ENCODE measurements around the gene ARL4C.
A peak's percentile ranks its signal among the peaks of the same experiment; 100 is the strongest.
"Not testable (repeated sequence)": the region's sequence is repeated elsewhere in the genome, so short reads cannot be mapped to it uniquely, and the experiment has no call there.

The ARL4C gene

DNA sequence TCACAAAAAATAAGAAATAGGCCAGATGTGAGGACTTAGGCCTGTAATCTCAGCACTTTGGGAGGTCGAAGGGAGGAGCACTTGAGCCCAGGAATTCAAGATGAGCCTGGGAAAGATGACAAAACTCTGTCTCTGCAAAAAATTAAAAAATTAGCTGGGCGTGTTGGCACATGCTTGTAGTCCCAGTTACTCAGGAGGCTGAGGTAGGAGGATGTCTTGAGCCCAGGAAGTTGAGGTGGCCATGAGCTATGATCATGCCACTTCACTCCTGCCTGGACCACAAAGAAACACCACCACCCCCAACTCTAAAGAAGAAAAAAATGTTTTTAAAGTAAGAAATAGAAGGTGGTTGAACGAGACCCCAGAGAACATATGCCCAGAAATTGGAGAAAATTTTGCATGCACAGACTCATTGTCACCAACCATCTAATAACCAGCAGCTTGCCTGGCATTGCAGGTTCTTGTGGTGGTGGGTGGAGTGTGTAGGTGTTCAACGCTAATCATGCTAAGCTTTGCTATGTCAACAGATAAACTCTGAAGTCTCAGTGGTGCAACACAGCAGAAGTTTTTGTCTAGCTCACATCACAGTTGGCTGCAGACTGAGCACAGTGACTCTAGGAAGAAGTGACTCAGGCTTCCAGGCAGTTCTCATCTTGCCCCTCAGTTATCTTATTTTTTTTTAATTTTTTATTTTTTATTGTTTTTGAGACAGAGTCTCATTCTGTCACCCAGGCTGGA lies 18.6 kb downstream of the ARL4C start:
- DNase-seq (ENCODE audit: low read depth in 3 of 3, low spot score in 1 of 3): no peak

DNA sequence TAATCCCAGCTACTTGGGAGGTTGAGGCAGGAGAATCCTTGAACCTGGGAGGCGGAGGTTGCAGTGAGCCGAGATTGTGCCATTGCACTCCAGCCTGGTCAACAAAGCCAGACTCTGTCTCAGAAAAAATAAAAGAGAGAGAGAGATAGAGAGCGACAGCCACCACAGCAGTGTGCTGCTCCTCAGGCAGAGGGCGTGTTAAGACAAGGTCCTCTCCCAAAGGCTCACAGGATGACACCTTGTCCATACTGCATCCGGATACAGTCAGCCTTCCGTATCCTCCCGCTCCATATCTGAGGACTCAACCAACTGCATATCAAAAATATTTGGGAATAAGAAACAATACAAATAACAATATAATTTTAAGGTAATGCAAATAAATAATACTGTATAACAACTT lies 20.1 kb downstream of the ARL4C start:
- no peak for DNase-seq (ENCODE audit: low read depth in 3 of 3, low spot score in 1 of 3)

DNA sequence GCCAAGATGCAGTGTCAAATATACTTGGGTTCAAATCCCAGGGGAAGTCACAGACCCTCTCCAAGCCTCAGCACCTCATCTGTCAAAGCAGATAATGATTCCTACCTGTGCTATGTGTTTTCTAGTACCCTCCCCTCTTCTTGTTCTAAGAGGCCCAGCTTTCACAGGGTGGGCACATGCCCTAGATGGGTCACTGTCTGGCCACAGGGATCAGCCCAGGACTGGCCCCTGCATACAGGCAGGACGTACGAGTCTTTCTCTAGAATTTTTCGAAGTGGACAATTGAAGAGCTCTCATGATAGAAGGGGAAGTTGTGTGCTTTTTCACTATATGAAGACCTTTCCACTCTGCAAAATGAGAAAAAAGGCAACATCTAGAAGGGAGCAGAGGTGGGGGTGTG lies 22.2 kb downstream of the ARL4C start:
- no peak for DNase-seq (ENCODE audit: low read depth in 3 of 3, low spot score in 1 of 3)

DNA sequence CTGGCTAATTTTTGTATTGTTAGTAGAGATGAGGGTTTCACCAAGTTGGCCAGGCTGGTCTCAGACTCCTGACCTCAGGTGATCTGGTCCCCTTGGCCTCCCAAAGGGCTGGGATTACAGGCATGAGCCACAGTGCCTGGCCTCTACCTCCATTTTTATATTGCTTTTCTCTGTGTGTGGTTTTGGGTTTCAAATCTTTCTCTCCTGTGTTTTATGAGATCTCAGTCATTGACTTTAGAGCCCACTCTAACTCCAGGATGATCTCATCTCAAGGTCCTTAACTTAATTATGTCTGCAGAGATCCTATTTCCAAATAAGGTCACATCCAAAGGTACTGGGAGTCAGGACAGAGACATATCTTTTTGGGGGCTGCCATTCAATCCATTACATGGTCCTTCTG lies 24.7 kb downstream of the ARL4C start:
- DNase-seq (ENCODE audit: low read depth in 3 of 3, low spot score in 1 of 3): no peak

DNA sequence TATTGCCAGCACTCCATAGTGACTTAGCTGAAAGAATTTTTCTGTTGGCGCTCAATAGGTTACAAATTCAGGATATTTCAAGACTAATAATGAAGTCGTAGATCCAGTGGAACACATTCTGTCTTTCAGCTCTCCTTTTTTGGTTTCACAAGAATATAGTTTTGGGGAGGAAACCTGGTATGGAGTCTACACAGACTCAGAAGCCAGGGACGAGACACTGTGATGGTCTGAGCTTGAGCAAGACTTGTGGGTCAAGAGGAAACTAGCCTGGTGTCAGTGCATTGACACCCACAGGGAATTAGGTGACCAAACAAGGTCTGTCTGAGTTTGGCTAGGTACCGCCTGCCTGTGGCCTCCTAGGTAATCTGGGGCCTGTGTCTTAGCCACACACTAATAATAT lies 26.9 kb downstream of the ARL4C start:
- DNase-seq (ENCODE audit: low read depth in 3 of 3, low spot score in 1 of 3): no peak

DNA sequence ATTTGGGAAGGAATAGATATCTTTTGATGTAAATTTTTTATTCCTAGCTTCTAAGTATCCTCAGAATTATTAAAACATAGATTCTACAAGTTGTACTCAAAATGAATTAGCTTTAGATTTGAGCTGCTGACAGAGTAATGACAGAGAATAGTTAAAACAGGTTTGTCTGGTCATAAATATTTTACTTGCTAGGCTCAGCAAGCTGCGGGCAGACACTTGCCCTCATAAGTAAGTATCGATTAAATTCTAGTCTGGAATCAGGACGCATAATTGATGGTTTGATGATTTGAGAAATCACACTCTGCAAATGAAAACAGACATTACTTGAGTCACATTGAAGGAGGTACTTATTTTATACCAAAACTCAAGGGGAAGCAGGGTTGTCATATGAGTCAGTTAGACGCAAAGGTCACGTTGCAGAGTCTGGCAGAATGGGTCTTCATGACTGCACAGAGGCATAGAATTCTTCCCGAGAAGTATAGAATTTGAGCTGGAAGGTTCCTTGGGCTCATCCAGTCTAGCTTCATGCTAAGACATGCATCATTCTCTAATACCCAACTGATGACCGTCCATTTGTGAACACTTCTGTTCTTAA lies 27.5 kb downstream of the ARL4C start:
- no peak for DNase-seq (ENCODE audit: low read depth in 3 of 3, low spot score in 1 of 3)

DNA sequence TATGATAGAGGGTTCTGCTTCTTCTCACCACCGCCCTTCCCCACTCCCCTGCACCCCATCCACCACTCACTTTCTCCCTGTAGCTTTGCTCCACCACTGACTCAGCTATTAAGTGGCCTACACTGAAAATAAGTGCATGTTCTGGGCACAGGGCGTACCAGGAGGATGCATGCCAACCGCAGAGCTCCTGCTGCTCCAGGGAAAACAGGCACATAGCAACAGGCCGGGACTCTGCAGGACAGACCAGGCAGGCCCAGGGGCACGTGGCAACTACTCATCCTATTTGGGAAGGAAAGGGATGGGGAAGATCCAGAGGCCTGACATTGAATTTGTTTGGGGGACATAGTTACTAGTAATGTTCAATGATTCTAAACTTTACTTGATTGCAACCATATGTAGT lies 28.4 kb downstream of the ARL4C start:
- DNase-seq (ENCODE audit: low read depth in 3 of 3, low spot score in 1 of 3): no peak

DNA sequence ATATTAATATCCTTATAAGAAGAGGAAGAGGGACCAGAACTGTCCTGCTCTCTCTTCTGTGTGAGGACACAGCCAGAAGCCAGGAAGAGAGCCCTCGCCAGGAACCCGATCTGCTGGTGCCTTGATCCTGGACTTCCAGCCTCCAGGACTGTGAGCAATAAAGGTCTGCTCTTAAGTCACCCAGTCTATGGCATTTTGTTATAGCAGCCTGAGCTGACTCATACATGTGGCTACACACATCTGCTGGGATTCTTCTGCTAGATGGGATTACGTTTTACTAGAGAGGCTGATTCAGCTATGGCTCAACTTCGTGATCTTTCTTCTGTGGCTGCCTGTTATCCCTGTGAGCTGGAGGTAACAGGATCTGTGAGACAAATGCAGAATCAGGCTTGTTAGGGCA lies 29.6 kb downstream of the ARL4C start:
- no peak for DNase-seq (ENCODE audit: low read depth in 3 of 3, low spot score in 1 of 3)

DNA sequence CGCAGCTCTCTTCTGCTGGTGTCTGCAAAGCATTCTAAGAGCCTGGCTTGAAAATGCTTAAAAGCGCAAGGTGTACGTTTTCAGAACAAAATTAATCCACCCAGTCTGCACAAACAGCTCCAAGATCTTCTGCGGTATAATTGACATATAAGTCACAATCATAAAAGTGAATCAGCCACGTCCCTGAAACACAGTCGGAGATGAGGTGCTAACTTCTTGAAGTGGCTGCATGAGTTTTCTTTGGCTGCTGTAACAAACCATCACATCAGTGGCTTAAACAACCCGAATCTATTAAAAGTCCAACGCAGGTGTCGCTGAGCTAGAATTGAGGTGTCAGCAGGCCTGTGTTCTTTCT lies 32.6 kb downstream of the ARL4C start:
- DNase-seq (ENCODE audit: low read depth in 3 of 3, low spot score in 1 of 3): no peak

DNA sequence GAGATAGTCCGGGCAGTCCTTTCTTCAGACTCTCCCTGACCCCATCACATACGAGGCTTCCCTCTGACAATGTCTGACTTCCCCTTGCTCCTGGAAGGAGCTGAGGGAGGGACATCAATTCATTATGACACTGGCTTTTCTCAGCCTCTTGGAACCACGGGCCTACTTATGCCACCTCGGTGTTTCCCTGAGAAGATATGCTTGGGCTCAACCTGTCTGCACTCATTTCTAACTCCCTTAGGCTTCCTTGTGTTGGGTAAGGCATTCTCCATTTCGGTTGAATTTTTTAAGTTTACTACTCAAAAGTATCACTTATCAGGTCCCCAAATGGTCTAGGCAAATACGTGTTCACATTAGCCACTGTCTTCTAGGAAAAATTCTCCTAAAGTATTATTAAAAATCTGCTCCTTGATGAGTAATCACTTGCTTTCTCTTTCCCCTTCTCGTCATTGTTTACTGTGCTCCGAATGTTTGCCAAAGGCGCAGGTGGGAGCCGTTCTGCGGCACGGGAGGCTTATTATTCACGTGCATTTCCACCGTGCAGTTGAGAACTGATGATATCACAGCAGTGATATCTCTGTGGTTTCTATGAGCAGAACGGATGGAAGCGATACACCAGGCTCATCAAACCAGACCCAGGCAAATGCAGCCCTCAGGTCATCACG lies 33.1 kb downstream of the ARL4C start:
- peak; percentile 50 to 63 (median 55) for DNase-seq (ENCODE audit: low read depth in 3 of 3, low spot score in 1 of 3)

DNA sequence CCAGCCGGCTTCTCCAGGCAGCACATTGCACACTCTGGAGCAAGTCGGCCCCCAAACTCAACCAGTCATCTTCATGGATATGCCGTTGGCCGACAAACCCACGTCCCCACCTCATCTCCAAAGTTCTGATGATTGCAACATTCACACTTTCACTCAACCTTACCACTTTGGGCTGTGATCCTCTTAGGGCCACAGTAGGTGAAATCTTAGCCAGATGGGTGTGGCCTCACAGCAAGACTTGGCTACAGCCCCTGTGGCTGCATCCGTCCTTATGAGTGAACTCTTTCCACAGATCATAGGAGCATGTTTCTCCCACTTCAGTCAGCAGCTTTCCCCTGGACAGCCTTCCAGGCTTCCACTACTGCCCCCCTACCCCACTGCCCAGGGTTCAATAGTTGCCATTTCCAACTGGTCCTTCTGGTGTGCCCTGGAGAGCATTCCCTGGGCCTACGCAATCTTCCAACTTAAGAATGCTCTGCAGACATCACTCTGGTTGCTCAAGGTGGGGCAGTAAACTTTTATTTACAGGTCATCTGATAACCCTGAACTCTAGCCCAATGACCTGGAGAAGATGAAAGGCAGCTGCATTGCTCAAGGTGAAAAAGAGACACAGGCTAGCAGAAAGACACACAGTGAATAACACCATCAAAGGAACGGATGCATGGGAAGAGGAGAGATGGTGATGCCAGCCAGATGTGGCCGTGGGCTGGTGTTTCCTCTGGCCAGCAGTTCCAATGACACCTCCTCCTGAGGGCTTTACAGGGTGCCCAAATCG lies 34.5 kb downstream of the ARL4C start:
- DNase-seq (ENCODE audit: low read depth in 3 of 3, low spot score in 1 of 3): no peak

DNA sequence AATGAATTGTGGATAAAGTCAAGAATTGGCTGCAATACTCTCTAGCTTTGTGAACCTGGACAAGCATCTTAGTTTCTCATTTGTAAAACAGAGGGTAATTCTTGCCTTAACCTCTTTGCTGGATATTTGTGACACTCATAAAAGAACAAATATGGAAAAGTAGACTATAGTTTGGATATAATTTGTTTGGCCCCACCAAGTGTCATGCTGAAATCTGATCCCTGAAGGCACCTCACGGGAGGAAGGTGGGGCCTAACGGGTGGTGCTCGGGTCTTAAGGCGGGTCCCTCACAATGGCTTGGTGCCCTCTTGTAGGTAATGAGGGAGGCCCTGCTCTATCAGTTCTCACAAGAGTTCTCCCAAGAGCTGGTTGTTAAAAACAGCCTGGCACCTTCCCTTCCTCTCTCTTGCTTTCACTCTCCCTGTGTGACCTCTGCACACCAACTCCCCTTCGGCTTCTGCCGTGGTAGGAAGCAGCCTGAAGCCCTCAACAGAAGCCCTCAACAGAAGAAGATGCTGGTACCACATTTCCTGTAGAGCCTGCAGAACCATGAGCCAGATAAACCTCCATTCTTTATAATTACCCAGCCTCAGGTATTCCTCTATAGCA lies 37.4 kb downstream of the ARL4C start:
- no peak for DNase-seq (ENCODE audit: low read depth in 3 of 3, low spot score in 1 of 3)

DNA sequence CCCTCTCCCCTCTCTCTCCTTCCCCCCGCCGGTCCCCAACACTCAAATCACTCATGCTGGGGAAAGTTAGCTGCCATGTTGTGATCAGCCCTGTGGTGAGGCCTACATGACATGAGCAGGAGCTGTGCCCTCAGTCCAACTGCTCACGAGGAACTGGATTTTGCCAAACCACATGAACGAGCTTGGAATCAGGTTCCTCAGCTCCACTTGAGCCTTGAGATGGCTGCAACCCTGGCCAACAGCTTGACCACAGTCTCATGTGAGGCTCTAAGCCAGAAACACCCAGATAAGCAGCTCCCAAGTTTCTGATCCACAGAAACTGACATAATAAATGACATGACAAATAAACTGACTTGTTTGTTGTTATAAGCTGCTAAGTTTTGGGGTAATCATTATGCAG lies 38.4 kb downstream of the ARL4C start:
- DNase-seq (ENCODE audit: low read depth in 3 of 3, low spot score in 1 of 3): no peak

DNA sequence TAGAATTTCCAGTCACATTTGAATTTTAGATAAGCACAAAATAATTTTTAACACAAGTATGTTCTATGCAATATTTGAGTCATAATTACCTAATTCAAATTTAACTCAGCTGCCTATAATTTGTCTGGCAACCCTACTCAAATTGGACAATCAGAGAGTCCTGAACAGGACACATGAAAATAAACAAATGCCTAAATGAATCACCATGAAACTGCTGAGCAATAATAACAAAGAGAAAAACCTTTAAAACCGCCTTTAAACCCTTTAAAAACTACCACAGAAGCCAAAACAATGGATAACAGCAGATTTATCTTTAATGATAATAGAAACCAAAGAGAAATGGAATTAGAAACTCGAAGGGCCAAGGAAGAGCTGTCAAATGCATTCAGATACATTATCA lies 39.5 kb downstream of the ARL4C start:
- DNase-seq (ENCODE audit: low read depth in 3 of 3, low spot score in 1 of 3): no peak

DNA sequence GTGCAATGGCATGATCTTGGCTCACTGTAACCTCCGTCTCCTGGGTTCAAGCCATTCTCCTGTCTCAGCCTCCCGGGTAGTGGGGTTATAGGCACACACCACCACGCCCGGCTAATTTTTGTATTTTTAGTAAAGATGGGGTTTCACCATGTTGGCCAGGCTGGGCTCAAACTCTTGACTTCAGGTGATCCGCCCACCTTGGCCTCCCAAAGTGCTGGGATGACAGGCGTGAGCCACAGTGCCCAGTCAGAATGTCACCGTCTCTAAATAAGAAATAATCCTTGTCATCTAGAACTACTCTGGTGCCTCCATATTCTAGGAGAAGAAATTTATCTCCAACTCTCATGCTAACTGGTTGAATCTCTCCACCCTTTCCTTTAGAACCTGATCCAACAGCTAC lies 41.6 kb downstream of the ARL4C start:
- not testable (repeated sequence) for DNase-seq (ENCODE audit: low read depth in 3 of 3, low spot score in 1 of 3)

DNA sequence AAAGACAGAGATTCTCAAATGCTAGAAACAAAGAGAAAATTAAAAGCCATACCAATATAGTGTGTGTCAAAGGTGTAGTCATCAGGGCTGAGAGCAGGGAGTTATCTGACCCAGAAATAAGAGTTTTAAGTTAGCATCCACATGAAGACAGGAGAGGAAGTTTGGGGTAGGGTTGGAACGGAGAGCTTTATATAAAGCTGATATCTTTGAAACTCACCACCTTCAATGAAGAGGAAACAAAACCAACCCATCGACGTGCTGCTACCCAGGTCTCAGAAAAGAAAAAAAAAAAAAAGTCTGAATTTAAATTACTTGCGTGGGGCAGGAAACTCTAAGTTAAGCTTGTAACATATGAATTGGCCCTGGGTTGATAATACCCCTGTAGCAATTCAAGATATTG lies 42.4 kb downstream of the ARL4C start:
- no peak for DNase-seq (ENCODE audit: low read depth in 3 of 3, low spot score in 1 of 3)

DNA sequence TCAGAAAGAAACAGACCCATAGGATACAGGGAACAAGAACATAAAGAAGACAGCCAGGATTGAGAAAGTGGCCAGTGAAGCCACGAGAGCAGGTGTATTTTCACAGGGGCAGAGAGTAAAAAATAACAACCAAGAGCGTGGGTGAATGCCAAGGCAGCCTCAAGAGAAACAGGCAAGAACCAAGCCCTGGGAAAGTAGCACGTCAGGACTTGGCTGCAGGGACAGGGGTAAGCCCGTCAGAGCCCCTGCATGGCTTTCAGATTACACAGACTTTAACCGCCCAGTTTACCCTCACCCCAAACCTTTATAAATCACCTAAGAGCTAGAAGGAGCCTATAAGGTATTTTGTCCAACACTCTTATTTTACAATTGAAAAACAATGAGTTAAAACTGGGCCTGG lies 43.7 kb downstream of the ARL4C start:
- no peak for DNase-seq (ENCODE audit: low read depth in 3 of 3, low spot score in 1 of 3)

DNA sequence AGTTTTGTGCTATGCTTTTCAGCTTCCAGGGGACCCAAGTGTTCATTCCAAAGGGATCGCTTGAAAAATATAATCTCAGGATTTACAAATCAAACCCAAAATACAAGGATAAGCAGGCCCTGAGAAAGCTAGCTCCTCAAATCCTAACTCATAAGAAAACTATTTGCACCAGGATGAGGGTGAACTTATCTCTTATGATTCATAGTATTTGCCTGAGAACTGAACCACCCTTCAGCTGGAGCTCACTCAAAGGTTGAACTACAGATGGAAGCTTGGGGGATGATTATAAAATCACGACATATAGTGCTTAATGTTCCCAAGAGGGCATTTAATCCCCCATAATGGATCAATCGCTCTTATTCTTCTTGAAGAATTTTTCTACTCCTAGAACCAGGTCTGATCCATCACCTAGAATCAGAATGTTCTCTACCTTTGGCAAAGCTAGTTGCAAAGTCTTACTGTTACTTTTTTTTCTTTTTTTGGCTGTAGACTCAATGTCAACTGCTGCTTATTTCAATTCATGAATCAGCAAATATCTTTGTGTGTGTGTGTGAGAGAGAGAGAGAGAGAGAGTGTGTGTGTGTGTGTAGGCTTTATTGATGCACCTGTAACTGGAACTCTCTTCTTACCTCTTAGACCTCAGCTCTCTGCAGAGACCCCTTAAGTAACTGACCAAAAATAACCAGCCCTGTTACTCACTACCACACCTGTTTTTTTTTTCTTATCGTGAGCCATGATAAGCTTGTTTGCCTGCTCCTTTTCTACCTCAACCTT lies 44.8 kb downstream of the ARL4C start:
- no peak for DNase-seq (ENCODE audit: low read depth in 3 of 3, low spot score in 1 of 3)

DNA sequence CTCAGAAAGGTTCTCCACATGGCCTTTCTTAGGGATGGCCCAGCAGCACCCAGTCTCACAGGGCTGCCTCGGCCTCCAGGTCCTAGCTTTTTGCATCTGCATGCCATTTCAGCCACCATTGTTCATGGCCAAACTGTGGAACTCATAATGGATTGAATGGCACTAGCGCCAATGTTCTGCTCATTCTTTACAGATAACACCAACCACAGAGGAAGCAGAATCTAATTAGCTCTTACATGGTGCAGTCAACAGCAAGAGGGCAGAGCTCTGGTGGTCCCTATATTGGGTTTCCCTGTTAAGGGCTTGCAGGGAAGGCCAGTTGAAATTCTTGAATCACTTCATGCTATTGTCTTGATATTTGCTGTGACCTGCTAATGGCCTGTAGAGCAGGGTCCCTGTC lies 45.6 kb downstream of the ARL4C start:
- DNase-seq (ENCODE audit: low read depth in 3 of 3, low spot score in 1 of 3): no peak

DNA sequence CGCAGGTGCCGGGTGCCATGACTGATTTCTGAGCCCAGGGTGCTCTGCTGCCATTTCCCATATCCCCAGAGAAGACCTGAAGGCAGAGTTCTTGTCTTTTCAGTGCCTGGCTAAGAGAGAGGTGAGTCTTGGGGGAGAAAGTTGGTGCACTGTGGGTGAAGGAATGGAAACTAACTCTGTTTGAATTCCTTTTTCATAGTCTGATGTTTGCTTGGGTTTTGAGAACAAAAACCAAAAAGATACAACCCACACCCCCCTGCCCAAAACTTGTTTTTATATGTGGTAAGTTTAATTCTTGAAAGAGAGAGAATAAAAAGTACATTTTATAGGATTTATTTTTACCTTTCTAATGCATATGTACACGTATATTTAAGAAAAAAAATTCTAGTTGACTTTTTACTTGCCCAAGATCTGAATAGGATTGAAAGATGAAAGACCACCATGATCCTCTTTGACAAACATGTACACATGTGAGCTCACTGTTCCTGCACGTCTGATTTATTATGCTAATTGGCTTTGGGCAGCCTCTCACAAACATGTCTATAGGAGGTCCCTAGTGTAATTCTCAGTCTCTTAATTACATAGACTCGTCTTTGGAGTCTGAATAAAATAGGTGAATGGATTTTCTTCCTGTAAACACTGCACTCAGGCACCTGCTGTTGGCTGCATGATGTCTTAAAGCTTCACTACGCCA lies 46.3 kb downstream of the ARL4C start:
- DNase-seq (ENCODE audit: low read depth in 3 of 3, low spot score in 1 of 3): no peak

All from stimulated activated CD4-positive, alpha-beta T cell treated with anti-CD3 and anti-CD28 coated beads, TNF-alpha, amount 100 ng/mL, for 1 hour (primary cell).